ENCODE data around the gene AVL9. TPM values are rescaled to one million over a fixed set of nuclear protein-coding genes. Genes with fewer than 3 reads are reported as not detected.

The AVL9 gene
- total RNA-seq, 1 donor from 2014 or later: 39.8 TPM

- no peaks in the 10 kb centered on the region for H4K20me1 ChIP-seq (ENCODE audit: low read depth)
- no peaks in the 10 kb centered on the region for H3K36me3 ChIP-seq
- Mint-ChIP-seq H3K4me3 (no peak overlapping the region), H3K4me1 (no peaks in the 10 kb centered on the region), H3K36me3 (no peaks in the 10 kb centered on the region), H3K9me3 (no peaks in the 10 kb centered on the region), H3K27me3 (ENCODE audit: insufficient read depth, low read depth) (no peaks in the 10 kb centered on the region), H3K27ac (no peak overlapping the region)
- no peaks in the 10 kb centered on the region for H3K9me3 ChIP-seq (ENCODE audit: low read depth)
- no peaks in the 10 kb centered on the region for H3K79me2 ChIP-seq (ENCODE audit: low read depth)
- DNase-seq (ENCODE audit: low spot score): no peak
- no peaks in the 10 kb centered on the region for H3K4me1 ChIP-seq
- TF ChIP-seq EZH2phosphoT487 (IDR thresholded peaks at IDR 0.05) (no peak), EZH2 (IDR thresholded peaks at IDR 0.05) (no peak)
- TF ChIP-seq, protein P1, sequence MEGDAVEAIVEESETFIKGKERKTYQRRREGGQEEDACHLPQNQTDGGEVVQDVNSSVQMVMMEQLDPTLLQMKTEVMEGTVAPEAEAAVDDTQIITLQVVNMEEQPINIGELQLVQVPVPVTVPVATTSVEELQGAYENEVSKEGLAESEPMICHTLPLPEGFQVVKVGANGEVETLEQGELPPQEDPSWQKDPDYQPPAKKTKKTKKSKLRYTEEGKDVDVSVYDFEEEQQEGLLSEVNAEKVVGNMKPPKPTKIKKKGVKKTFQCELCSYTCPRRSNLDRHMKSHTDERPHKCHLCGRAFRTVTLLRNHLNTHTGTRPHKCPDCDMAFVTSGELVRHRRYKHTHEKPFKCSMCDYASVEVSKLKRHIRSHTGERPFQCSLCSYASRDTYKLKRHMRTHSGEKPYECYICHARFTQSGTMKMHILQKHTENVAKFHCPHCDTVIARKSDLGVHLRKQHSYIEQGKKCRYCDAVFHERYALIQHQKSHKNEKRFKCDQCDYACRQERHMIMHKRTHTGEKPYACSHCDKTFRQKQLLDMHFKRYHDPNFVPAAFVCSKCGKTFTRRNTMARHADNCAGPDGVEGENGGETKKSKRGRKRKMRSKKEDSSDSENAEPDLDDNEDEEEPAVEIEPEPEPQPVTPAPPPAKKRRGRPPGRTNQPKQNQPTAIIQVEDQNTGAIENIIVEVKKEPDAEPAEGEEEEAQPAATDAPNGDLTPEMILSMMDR (IDR thresholded peaks at IDR 0.05): no peak
- H3K9ac ChIP-seq: no peak overlapping the region
- H3K27me3 ChIP-seq: no peaks in the 10 kb centered on the region
- no peak overlapping the region for H3K4me3 ChIP-seq
- H2AFZ ChIP-seq (replicated peaks): no peak overlapping the region
- H3K4me2 ChIP-seq: no peak overlapping the region
- H3F3A ChIP-seq (ENCODE audit: low read depth): no peaks in the 10 kb centered on the region
- no peak overlapping the region for H3K27ac ChIP-seq
Observed at GRCh38 chr7:32477649-32477980, 17.7 kb upstream of the AVL9 start.

GRCh38 chr7:32479574-32480200, 15.6 kb upstream of the AVL9 start:
- Mint-ChIP-seq H3K36me3 (no peaks in the 10 kb centered on the region), H3K27me3 (ENCODE audit: insufficient read depth, low read depth) (no peaks in the 10 kb centered on the region), H3K4me1 (no peaks in the 10 kb centered on the region), H3K4me3 (no peak overlapping the region), H3K27ac (no peak overlapping the region), H3K9me3 (no peaks in the 10 kb centered on the region)
- H3K36me3 ChIP-seq: no peaks in the 10 kb centered on the region
- no peak overlapping the region for H3K27ac ChIP-seq
- no peaks in the 10 kb centered on the region for H3K9me3 ChIP-seq (ENCODE audit: low read depth)
- H2AFZ ChIP-seq (replicated peaks): no peak overlapping the region
- no peaks in the 10 kb centered on the region for H3K79me2 ChIP-seq (ENCODE audit: low read depth)
- no peak overlapping the region for H3K4me2 ChIP-seq
- no peak overlapping the region for H3K4me3 ChIP-seq
- H3F3A ChIP-seq (ENCODE audit: low read depth): no peaks in the 10 kb centered on the region
- no peaks in the 10 kb centered on the region for H4K20me1 ChIP-seq (ENCODE audit: low read depth)
- TF ChIP-seq, protein P1 (IDR thresholded peaks at IDR 0.05): peak; percentile 86
- TF ChIP-seq EZH2phosphoT487 (IDR thresholded peaks at IDR 0.05): no peak
- H3K9ac ChIP-seq: no peak overlapping the region
- H3K4me1 ChIP-seq: no peaks in the 10 kb centered on the region
- DNase-seq (ENCODE audit: low spot score): peak; percentile 61
- H3K27me3 ChIP-seq: no peaks in the 10 kb centered on the region

DNA sequence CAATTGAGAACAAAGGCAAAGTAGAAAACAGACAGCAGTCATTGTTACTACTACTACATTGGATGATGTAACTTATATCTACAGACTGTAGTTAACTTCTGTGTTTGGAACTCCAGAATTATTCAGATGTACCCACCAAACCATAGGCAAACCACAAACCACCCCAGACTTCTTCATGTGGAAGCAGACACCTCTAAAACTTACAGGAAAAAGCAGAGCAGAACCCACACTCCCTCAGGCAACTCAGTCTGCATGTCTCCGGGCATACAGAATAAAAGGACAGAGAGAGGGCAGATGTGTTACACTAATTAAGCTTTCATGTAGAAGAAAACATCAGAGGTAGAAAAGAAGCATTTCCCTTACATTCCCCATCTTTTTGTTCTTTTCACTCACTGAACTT, 14.1 kb upstream of the AVL9 start:
- peaks cover 2% of the 10 kb centered on the region for H3K36me3 Mint-ChIP-seq
- no peak overlapping the region for H3K27ac ChIP-seq
- no peak overlapping the region for H3K27ac Mint-ChIP-seq

More for the DNA sequence above, 14.1 kb upstream of the AVL9 start:
- H3K79me2 ChIP-seq (ENCODE audit: low read depth): no peaks in the 10 kb centered on the region
- H3K9ac ChIP-seq: no peak overlapping the region
- no peak overlapping the region for H3K4me3 ChIP-seq
- TF ChIP-seq EZH2 (IDR thresholded peaks at IDR 0.05): no peak
- TF ChIP-seq, protein P1 (IDR thresholded peaks at IDR 0.05): no peak
- TF ChIP-seq EZH2phosphoT487 (IDR thresholded peaks at IDR 0.05): no peak
- H4K20me1 ChIP-seq (ENCODE audit: low read depth): no peaks in the 10 kb centered on the region
- no peaks in the 10 kb centered on the region for H3F3A ChIP-seq (ENCODE audit: low read depth)
- no peaks in the 10 kb centered on the region for H3K4me1 ChIP-seq
- no peaks in the 10 kb centered on the region for H3K9me3 Mint-ChIP-seq
- peaks cover 3% of the 10 kb centered on the region for H3K36me3 ChIP-seq
- H3K4me2 ChIP-seq: no peak overlapping the region
- no peak overlapping the region for H3K4me3 Mint-ChIP-seq
- no peaks in the 10 kb centered on the region for H3K27me3 ChIP-seq
- H3K9me3 ChIP-seq (ENCODE audit: low read depth): no peaks in the 10 kb centered on the region
- no peaks in the 10 kb centered on the region for H3K27me3 Mint-ChIP-seq (ENCODE audit: insufficient read depth, low read depth)
- H3K4me1 Mint-ChIP-seq: no peaks in the 10 kb centered on the region
- no peak for DNase-seq (ENCODE audit: low spot score)
- H2AFZ ChIP-seq (replicated peaks): no peak overlapping the region

Measured in neural progenitor cell (in vitro differentiated cells).